ENCODE measurements around the gene PBX3.

The PBX3 gene

DNA sequence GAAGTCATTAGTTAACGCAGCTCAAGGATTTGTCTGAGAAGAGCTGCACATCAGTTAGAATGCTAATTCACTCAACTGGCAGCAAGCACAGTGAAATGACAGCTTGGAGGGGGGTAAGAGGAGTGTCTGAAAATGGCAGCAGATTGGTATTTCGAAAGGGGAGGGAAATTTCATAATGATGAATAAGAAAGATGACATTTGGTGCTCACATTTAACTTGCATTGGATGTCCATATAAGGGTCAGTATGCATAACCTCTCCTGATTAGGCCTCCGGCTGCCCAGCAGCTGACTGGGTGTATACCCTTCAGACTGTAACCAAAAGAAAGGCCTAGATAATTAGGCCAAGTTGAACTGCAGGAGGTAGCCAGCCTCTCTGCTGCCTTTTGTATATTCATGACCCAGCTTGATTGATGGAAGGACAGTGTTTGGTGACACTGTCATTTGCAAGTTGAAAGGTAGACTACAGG lies 131.0 kb downstream of the PBX3 start:
- no peak for DNase-seq (ENCODE audit: low spot score)

DNA sequence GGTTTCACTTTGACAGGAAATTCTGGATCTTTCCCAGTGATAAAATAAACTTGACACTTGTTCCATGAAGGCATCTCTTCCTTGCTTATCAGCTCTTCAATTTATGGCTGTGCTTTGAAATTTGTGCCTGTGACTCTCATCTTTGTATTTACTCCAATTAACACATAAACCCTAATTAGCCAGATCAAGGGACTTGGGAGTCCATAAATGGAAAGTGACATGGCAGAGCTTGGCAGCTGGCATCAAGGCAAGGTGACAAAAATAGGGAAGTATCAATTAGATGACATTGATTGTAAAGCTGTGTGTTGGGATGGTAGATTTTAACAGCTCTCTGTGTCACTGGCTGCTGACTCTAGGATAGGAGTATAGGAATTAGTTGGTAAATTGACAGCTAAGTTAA lies 133.9 kb downstream of the PBX3 start:
- DNase-seq (ENCODE audit: low spot score) = no peak

DNA sequence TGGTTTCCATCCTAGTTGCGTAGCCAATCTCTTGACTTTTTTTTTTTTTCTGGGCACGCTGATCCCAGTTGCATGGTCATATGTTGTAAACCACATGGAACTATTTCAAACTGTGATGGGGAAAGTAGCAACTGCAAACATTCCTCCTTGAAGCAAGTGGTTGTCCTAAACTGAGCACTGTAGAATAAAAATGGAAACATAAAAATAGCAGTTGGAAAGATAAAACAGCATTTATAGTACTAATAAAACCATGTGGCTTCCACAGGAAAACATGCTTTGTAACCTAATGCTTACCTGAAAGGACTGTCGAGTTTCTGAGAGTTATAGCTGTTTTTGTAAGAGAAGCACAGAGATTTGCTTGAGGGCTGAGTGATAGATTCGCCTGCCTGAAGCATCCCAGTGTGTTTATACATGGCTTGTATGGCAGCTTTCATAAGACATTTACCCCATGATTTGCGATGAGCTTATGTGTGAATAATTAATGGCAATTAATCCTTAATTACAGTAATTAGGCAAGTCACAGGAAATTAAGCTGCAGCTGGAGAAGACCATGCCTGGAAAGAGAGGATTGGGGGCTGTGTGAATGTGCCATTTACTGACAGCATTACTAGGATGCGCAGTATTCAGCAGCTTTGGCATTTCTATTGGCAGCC lies 136.5 kb downstream of the PBX3 start:
- DNase-seq (ENCODE audit: low spot score) = no peak

DNA sequence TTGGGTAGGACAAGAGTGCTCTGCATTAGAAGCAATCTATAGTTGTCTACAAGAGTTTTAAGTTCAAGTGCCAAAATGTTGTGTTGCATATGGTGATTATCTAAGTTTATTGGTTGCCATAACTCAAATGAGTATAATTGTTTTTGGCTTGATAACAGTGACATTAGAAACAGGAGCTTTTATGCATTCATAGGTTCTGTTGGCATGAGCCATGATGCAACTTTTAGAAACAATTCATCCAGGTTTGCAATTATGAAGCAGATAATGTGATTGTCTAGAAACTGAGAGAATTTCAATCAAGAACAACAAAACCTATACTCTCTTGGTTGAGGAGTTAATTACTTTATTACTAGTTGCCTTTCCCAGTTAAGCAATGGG lies 137.0 kb downstream of the PBX3 start:
- no peak for DNase-seq (ENCODE audit: low spot score)

DNA sequence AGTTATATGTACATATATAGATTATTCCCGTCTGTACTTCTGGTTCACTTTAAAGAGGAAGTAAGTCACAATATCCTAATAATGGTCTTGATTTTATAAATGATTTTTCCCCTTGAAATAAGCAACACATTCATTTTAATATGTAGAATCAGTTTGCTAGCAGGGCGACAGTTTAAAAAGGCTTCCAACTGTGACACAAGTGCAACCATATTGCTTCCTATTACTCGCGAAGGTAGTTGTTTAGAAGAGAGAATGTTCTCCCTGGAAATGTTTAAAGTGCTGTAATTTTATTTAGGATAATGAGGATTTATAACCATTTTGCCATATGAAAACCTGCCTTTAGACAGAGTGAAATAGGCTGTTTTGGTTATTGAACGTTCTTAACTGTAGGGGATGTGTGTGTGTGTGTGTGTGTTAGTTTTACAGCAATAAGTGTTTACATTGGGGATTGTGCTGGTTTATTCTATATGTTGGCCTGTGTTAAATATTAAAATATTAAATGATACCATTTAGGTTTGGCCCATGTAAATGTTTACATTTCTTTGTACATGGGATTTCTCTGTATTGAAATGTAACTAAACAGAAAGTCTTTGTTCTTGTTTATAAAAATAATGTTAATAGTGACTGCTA lies 138.3 kb downstream of the PBX3 start:
- DNase-seq (ENCODE audit: low spot score) = no peak

DNA sequence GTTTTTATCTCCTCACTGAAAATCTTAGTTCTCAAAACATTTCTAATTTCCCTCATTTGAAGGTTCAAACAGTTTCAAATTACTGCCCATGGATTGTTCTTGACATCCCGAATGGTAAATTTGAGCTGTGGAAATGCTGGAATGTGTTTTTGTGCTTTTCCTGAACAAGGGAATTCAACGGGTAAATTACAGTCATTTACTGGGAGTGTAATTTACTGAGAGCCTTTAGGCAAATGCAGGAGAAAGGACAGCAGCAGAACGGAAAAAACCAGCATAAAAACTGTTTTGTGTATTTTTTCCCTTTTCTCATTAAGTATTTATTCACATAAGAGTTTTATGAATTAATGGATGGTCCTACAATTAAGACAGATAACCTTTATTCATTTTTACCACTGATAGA lies 139.2 kb downstream of the PBX3 start:
- no peak for DNase-seq (ENCODE audit: low spot score)

DNA sequence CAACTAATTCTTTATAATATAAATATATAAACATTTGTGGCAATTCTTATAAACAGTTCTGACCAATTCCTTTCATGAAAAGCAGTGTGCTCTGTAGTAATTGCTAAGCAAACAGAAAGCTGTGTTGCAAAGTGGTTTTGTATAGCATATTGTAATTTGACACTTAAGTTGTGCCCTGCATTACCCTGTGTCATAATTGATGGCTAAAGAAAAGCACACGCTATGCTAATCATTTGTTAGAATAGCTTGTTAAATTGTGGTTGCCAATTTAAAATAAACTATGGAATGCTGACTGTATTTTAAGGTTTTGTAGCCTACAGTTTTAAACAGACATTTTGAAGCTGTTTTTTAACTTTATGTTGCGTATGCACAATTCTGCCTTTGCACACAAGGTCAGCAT lies 140.0 kb downstream of the PBX3 start:
- DNase-seq (ENCODE audit: low spot score) = no peak

DNA sequence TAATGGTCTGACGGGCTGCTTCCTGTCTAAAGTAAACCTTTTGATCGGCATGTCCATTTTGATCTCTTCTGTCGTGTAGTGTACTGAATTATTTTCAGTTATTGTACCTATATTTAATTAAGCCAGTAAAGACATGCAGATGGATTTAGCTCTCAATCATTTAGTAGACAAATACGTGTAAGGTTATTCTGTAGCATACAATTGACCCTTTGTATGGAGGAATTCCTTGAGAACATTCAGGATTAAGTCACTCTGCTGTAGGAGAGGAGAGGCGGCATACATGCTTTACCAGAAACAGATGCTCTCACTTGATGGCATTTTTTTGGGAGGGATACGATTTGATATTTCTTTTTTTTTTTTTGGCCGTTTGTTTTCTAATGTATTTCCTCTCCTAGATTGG lies 141.0 kb downstream of the PBX3 start:
- DNase-seq (ENCODE audit: low spot score) = peak; percentile 72

DNA sequence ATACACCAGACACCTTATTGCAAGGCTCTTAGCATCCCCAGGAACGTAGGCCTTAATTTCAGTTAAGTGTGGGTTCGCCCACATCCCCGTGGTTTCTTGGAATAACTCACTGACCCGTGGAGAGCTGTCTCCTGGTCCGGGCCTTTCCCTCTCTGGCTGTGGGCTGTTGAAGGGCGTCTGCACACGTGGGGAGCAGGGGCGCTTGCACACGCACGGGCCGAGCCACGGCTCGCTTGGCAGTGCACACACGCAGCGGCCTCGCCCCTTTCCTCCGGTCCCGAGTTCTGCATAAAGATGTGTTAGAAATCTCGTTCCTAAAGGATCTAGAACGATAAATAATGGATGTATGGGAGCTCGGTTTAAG lies 141.9 kb downstream of the PBX3 start:
- no peak for DNase-seq (ENCODE audit: low spot score)

DNA sequence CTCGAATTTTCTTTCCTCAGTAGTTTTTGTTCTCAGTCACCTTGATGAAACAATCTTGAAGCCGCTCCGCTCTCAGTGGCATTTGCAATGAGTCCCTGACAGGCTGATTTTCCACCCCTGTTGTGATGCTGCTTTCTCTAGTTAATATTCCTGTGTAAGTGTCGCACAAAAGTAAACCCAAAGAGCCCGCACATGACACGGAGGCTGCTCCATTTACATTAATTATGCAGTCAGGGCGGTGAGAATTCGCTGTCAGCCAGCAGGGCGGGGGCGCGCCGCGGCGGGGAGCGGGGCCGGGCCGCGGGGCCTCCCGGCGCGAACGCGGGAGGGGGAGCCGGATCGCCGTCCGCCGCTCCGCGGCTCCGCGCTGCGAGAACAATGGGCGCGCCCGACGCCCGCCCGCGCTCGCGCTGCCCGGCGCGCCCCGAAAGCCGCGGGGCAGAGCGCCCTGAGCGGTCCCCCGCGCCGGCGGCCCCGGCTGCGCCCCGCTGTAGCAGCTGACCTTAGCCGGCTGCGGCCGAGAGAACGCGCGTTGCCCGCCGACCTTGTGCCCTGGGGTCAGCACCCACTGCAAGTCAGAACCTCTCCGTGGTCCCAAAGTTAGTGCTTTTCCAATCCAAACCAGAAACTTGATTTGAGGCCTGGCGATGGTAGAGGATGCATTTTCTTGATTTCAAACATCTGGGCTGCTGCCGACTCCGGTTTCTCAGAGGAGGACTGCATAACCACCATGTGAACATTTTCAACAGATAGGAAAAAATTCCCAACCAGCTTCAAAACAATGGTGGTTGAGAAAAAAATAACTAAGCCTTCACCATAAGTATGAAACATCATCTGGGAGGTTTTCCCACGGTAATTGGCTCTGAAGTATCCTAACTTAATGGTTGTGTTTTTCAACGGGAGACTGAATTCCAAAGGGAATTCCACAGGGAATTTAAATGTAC lies 142.6 kb downstream of the PBX3 start:
- no peak for DNase-seq (ENCODE audit: low spot score)

DNA sequence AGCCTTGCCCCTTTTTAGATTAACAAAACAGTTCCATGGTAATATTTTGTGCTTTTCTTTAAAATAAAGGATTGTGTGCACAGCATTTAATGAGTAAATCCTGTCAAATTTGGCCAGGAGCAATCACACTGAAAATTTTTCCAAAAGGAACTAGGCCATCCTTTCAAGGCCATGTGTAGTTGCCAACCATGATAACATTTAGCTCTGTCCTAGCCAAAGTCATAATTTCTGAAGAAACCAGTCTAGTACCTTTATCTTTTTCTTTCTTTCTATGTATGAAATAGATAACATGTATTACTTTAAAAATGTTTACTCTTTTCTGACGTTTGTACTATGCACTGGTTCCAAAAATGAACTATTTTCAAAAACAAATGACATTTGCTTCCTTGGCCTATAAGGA lies 143.7 kb downstream of the PBX3 start:
- no peak for DNase-seq (ENCODE audit: low spot score)

DNA sequence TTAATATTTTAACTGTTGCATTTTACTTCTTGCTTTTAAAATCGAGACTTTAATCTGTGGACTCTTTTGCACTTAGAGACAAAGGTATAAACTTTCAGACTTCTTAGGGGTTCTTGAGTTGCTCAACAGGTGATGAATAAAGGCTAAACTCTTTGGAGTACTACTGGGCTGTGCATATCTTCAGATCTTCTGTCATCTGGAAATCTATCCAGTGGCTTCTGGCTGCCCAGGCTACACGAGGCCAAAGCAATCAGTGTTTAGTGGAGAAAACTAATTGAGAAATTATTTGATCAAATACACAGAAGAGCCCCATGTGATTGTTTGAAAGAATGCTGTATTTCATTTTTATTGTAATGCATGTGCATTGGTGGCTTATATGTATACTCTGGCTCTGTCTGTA lies 146.1 kb downstream of the PBX3 start:
- no peak for DNase-seq (ENCODE audit: low spot score)

DNA sequence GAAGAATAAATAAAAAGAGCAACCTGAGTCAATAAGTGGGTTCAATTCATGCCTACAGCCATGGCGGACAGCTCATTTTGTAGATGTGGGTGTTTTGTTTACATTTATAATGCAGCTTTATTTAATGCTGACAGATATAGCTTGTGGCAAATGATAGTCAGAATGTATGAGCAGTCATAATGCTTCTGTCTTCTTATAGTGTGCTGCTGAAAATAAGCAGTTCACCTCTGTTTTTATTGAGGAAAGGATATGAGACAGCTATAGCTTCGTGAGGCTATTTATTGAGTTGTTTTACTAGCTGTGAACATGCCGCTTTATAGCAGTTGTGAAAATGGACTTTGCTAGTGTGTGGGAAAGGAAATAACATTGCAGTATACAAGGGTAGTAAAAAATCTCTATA lies 147.4 kb downstream of the PBX3 start:
- peak; percentile 23 for DNase-seq (ENCODE audit: low spot score)

DNA sequence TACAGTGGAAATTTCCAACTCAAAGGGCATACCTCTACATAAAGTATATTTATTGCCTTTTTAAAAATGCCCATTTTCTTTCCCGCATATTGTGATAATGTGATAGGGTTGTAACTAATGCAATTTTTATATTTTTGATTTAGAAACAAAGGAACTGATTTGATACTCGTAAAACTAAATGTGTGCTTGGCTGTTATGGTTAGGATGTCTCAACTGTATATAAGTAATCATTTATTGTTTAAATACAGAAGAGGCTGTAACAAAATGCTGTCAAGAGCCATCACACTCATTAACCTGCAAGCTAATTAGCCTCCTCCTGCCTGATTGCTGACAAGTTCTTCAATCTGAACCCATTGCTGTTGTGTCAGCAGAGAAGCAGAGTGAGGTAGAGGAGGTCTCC lies 149.2 kb downstream of the PBX3 start:
- DNase-seq (ENCODE audit: low spot score) = no peak

DNA sequence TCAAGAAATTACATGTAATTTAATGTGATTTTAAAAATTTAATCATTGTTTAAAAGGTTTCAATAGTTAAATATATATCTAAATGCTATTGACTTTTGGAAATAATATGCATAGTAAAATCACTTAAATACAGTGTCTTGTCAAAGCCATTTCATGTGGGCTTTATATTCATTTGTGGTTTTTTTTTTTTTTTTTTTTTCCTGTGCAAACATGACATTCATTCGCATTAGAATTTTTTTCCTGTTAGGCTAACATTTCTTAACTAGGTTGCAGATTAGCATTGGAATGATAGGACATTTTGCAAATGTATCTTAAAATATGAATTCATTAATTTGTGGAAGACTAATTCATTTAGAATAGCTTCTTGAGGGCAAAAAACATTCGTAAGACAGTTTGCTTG lies 149.8 kb downstream of the PBX3 start:
- no peak for DNase-seq (ENCODE audit: low spot score)

DNA sequence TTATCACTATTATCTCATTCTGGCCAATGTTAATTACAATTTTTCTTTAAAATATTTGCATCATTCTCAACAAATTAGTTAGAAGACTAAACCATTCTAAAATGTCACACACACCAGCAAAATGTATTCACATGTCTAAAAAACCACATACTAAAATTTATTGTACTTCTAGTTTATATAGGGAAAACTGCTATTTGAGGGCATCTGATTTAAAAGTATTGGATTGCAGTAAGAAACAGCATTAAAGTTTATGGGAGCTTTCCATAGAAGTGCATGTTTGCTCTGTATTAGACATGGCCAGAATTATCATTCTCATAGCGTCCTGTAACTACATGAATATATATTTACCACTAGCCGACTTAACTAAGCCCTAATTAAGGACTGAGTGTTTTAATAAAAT lies 150.3 kb downstream of the PBX3 start:
- DNase-seq (ENCODE audit: low spot score) = no peak

DNA sequence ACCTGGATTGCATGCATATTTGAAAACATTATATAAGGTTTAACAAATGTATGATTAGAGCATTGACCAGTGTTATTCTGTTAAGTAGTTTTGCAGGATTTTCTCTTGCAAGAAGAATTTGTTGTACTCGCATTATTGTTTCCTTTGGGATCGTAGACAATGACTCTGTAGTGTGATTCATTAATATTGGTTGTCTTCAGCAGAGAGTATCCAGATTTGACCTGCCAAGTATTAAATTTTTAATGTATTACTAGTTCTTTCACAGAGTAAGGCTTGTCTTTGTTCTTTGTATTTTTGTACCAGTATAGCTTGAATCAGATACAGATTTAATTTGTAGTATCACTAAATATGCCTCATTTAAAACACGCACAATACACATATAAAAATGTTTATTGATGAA lies 155.0 kb downstream of the PBX3 start:
- no peak for DNase-seq (ENCODE audit: low spot score)

DNA sequence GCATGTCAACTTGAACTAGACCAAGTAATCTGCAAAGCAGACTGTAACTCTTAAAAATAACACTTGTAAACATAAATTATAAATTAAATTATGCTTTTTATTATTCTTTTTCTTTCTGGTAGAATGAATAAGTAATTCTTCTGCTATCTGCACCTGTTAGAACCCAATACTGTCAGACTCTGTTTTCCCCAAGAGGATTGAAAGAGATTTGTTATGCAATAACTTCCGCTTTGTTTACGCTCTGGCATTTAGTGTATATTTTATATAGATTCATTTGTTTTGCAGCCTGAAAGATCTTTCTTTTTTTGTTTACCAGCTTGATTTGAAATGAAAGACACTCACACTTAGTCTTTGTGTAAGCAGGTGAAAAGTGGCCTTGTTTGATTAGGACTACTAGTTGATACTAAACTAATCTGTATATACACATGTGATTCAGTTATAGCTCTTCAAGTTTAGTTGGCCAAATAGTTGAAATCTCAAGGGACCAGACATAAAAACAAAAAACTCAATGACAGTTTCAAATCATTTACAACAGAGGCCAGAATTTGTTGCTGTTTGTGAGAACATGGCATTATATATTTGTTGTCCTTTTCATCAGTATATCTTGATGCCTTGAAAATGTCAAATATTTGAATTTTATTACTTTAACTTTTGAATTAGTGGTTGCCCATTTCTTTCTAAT lies 155.8 kb downstream of the PBX3 start:
- no peak for DNase-seq (ENCODE audit: low spot score)

DNA sequence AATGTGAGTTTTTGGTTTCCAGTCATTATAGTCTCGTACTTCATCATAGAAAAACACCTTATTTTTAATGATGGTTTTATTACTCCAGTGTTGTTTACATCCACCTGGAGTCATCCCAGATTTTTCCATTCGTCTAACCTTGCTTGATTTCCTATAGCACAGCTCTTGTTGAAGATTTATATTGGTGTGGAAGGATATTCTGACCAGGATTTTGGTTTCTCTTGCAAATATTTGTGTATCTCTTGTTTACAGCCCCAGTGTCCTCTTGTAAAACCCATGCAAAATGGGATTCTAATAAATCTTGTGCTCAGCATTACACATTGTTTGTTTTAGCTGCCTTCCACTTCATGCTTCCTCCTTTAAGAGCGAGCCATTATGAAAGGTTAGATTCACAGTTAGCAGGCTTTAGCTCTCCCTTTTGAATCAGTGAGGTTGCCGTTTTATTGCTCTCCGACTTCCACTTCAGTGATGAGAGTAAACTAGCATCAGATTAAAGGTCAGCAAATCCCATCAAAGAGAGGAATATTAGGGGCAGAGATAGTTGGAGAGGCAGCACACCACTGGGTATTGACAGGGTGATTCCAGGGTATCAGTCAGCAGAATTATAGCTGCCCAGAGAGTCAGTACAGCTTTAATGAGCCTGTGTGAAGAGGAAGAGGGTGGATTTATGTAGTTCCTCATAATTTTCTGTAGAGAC lies 157.1 kb downstream of the PBX3 start:
- DNase-seq (ENCODE audit: low spot score) = no peak

DNA sequence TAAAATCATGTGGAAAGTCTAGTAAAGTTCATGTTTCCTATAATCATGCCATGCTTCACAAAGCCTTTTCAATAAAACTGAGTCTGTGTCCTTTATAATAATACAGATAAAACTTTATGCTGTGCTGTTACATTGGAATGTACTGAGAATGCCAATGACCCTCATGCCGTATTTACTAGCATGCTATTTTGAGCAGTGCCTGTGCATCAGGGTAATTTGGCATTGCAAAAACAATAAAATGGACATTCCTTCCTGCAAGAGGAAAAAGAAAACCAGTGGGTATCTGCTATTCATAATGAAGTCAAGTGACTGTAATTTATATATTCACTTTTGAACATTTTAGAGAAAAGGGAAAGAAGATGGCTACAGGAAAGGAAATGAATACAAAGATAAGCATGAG lies 159.0 kb downstream of the PBX3 start:
- no peak for DNase-seq (ENCODE audit: low spot score)

DNA sequence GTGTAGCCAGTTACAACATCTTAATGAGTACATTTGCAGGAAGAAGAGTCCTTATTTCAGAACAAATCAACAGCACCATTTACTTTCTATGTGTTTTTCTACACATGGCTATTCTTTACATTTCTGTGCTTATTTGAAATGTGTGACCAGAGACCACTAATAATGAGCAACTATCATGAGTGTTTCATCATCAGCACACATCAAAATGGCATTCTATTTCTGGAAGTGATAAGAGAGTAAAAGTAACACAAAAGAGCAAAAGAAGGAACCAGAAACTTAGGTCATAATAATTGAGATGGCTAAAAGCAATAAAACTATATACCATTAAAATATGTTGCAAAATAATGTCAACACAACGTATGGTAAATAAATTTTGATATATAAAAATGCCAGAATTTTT lies 159.7 kb downstream of the PBX3 start:
- no peak for DNase-seq (ENCODE audit: low spot score)

DNA sequence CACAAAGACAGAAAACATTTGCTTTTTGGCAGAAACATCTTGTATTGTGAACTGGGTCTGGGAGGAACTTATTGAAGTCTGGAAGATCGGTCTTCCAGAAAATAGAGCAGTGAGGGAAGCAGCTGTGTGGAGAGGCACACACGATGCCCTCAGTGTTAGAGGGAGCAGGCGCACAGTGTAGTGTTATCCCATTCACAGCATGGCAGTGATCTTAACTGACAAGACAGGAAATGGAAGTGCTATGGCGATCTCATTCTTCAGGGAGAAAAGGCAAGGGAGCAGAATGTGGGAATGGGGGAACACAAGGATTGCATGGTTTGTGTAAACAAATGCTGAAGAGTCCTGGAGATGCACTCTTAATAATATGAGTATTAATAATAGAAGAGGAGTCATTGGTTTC lies 161.0 kb downstream of the PBX3 start:
- no peak for DNase-seq (ENCODE audit: low spot score)

Data from COLO829 (cell line).